ENCODE data around the gene MRPS27.
"Not testable (repeated sequence)": the region's sequence is repeated elsewhere in the genome, so short reads cannot be mapped to it uniquely, and the experiment has no call there.

Gene MRPS27

DNA sequence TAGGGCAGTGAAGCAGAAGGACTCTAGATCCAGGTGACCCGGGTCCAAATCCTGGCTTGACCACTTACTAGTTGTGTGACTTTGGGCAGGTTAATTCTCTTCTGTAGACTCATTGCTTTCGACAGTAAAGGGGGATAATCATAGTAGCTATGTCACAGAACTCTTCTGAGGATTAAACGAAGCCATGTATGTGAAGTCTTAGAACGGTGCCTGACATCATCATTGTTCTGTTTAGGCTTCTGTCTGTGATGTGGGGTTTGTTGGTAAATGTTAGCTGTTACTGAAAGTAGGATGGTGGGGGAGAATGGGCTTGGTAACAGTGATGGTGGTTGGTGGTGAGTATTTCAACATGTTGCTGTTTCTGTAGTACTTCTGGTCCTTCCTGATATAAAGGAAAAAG lies 139.1 kb downstream of the MRPS27 start:
- no peaks in the 10 kb centered on the region for H3K36me3 ChIP-seq (ENCODE audit: control insufficient read depth in 4 of 4, insufficient read depth in 4 of 4, low read length in 3 of 4)
- ChIA-PET CTCF (no interaction called here), POLR2A (no interaction called here)
- H3K9me3 ChIP-seq (ENCODE audit: control extremely low read depth in 1 of 5, control insufficient read depth in 4 of 5, insufficient read depth in 2 of 5, low read depth in 1 of 5, low read length in 4 of 5) = peaks cover 0 to 2% (median 0%) of the 10 kb centered on the region in 5 experiments
- 96% methylated on average over 4 of the region's 4 CpGs for WGBS (ENCODE audit: insufficient coverage)
- no peak overlapping the region for H3K27ac ChIP-seq (ENCODE audit: insufficient read depth in 1 of 2, low read depth in 1 of 2, low read length in 2 of 2, poor library complexity in 1 of 2, severe bottlenecking in 2 of 2)
- no peaks in the 10 kb centered on the region for H3K4me1 ChIP-seq (ENCODE audit: control extremely low read depth in 1 of 4, control insufficient read depth in 4 of 4, insufficient read depth in 4 of 4, low read length in 3 of 4)
- no peak for DNase-seq
- peaks cover 0 to 45% (median 17%) of the 10 kb centered on the region in 5 experiments for H3K27me3 ChIP-seq (replicated peaks in 2 of 5; ENCODE audit: control insufficient read depth in 4 of 5, insufficient read depth in 5 of 5, low read length in 4 of 5)
- H3K4me3 ChIP-seq (ENCODE audit: control insufficient read depth in 1 of 7, extremely low read depth in 1 of 7, insufficient read depth in 4 of 7, low read depth in 2 of 7, low read length in 6 of 7) = no peak overlapping the region

DNA sequence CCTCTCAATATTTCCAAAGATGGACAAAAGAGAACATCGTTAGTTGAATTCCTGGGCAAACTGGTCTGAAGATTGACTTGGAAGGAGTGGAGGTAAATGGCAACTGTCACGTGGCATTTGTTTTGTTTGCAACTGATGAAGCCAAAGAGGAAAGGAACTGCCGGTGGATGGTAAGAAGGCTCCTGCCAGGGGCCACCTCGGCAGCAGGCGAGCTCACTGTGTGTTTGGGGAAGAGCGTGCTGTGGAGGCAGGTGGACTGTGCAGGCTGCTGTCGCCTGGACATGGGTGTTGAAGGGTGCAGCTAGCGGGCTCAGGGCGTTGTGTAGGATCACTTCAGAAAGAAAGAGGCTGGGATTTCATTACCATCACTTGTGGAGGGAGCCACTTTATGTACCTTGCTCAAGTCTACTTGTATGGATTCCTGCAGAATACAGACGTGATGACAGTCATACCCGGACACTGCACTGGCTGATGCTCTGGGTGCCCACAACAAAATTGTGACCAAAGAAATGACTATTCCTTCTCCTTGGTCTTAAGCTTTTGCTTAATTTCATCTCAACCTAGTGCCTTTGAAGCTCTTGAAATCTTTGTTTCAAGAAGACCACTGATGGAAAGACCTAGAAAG lies 140.1 kb downstream of the MRPS27 start:
- DNase-seq = no peak
- H3K9me3 ChIP-seq (ENCODE audit: control extremely low read depth in 1 of 5, control insufficient read depth in 4 of 5, insufficient read depth in 2 of 5, low read depth in 1 of 5, low read length in 4 of 5) = peaks cover 0 to 2% (median 0%) of the 10 kb centered on the region in 5 experiments
- WGBS (ENCODE audit: insufficient coverage) = 96% methylated on average over 10 of the region's 11 CpGs
- H3K4me1 ChIP-seq (ENCODE audit: control extremely low read depth in 1 of 4, control insufficient read depth in 4 of 4, insufficient read depth in 4 of 4, low read length in 3 of 4) = no peaks in the 10 kb centered on the region
- CTCF ChIA-PET = no interaction called here
- no peak overlapping the region for H3K27ac ChIP-seq (ENCODE audit: insufficient read depth in 1 of 2, low read depth in 1 of 2, low read length in 2 of 2, poor library complexity in 1 of 2, severe bottlenecking in 2 of 2)
- H3K4me3 ChIP-seq (ENCODE audit: control insufficient read depth in 1 of 7, extremely low read depth in 1 of 7, insufficient read depth in 4 of 7, low read depth in 2 of 7, low read length in 6 of 7) = no peak overlapping the region
- H3K27me3 ChIP-seq (replicated peaks in 2 of 5; ENCODE audit: control insufficient read depth in 4 of 5, insufficient read depth in 5 of 5, low read length in 4 of 5) = peaks cover 0 to 48% (median 15%) of the 10 kb centered on the region in 5 experiments
- POLR2A ChIA-PET = no interaction called here
- H3K36me3 ChIP-seq (ENCODE audit: control insufficient read depth in 4 of 4, insufficient read depth in 4 of 4, low read length in 3 of 4) = no peaks in the 10 kb centered on the region

DNA sequence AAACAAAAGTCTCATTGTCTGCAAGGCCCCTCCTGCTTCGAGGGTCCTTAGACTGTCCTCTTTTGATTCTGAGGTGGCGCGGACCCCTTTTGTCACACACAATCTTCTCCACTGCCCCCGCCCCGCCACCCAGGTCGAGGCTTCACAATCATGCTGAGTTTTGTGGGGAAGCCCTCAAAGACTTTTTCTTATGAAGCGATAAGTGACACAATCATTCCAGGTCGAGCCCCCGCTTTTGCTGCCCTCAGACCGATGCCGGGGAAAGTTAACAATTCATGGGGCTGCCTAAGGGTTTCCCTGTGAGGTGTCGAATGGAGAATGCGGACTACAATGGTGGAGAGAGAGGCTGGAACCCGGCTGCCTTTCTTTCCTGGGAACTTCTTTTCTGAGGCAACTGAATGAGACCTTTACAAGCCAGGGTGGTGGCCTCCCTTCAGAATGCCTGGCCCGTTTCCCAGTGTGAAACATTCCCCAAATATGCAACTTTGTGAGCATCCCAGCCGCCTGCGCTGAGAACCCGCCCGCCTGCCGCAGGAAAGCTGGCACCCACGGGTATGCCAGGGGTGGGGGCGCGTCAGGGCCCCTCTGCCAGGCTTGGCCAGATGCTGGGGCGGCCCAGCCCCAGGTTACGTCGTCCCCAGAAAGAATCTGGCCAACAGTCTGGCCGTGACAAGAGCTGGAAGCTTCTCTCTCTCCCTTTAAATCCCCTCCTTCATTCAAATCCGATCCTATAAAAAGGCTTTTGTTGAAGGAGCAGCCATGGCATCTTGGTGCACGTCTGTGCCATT lies 140.8 kb downstream of the MRPS27 start:
- WGBS (ENCODE audit: insufficient coverage) = 88% methylated on average over 28 of the region's 29 CpGs
- no peaks in the 10 kb centered on the region for H3K36me3 ChIP-seq (ENCODE audit: control insufficient read depth in 4 of 4, insufficient read depth in 4 of 4, low read length in 3 of 4)
- ChIA-PET CTCF (no interaction called here), POLR2A (interaction anchor here (0.7 kb wide), 1 partner anchor 13 kb away, joined by 5 read pairs; no protein-coding TSS in a partner anchor)
- H3K27me3 ChIP-seq (replicated peaks in 2 of 5; ENCODE audit: control insufficient read depth in 4 of 5, insufficient read depth in 5 of 5, low read length in 4 of 5) = peaks cover 0 to 53% (median 15%) of the 10 kb centered on the region in 5 experiments
- H3K9me3 ChIP-seq (ENCODE audit: control extremely low read depth in 1 of 5, control insufficient read depth in 4 of 5, insufficient read depth in 2 of 5, low read depth in 1 of 5, low read length in 4 of 5) = peaks cover 0 to 2% (median 0%) of the 10 kb centered on the region in 5 experiments
- no peak for DNase-seq
- no peak overlapping the region for H3K4me3 ChIP-seq (ENCODE audit: control insufficient read depth in 1 of 7, extremely low read depth in 1 of 7, insufficient read depth in 4 of 7, low read depth in 2 of 7, low read length in 6 of 7)
- H3K4me1 ChIP-seq (ENCODE audit: control extremely low read depth in 1 of 4, control insufficient read depth in 4 of 4, insufficient read depth in 4 of 4, low read length in 3 of 4) = no peaks in the 10 kb centered on the region
- H3K27ac ChIP-seq (ENCODE audit: insufficient read depth in 1 of 2, low read depth in 1 of 2, low read length in 2 of 2, poor library complexity in 1 of 2, severe bottlenecking in 2 of 2) = no peak overlapping the region

DNA sequence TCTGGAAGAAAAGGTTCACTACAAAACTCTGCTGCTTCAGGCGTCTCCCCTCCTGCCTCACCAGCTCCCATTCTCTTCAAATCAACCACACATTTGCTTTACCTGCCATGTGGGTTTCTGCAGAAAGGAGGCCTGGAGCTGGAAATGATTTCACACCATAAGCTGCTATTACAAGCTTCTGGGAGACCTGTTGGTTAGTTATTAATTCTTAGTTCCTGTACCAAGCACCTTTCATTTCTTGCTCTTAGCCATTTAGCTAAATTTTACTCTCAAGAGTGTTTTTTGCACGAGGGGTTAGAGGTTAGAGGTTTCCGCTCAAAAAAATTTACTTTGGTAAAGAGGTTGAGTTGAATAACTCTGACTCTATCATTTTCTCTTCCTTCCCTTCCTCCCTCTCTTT lies 142.5 kb downstream of the MRPS27 start:
- Histone ChIP-seq H3K9me3 (ENCODE audit: control extremely low read depth in 1 of 5, control insufficient read depth in 4 of 5, insufficient read depth in 2 of 5, low read depth in 1 of 5, low read length in 4 of 5) (no peaks in the 10 kb centered on the region), H3K36me3 (ENCODE audit: control insufficient read depth in 4 of 4, insufficient read depth in 4 of 4, low read length in 3 of 4) (no peaks in the 10 kb centered on the region), H3K4me3 (ENCODE audit: control insufficient read depth in 1 of 7, extremely low read depth in 1 of 7, insufficient read depth in 4 of 7, low read depth in 2 of 7, low read length in 6 of 7) (no peak overlapping the region), H3K27ac (ENCODE audit: insufficient read depth in 1 of 2, low read depth in 1 of 2, low read length in 2 of 2, poor library complexity in 1 of 2, severe bottlenecking in 2 of 2) (no peak overlapping the region), H3K4me1 (ENCODE audit: control extremely low read depth in 1 of 4, control insufficient read depth in 4 of 4, insufficient read depth in 4 of 4, low read length in 3 of 4) (no peaks in the 10 kb centered on the region), H3K27me3 (replicated peaks in 2 of 5; ENCODE audit: control insufficient read depth in 4 of 5, insufficient read depth in 5 of 5, low read length in 4 of 5) (peaks cover 0 to 54% (median 13%) of the 10 kb centered on the region in 5 experiments)
- CTCF ChIA-PET = no interaction called here
- POLR2A ChIA-PET = no interaction called here
- DNase-seq = no peak
- WGBS (ENCODE audit: insufficient coverage) = no CpG with 5 or more reads among the region's 3 CpGs

DNA sequence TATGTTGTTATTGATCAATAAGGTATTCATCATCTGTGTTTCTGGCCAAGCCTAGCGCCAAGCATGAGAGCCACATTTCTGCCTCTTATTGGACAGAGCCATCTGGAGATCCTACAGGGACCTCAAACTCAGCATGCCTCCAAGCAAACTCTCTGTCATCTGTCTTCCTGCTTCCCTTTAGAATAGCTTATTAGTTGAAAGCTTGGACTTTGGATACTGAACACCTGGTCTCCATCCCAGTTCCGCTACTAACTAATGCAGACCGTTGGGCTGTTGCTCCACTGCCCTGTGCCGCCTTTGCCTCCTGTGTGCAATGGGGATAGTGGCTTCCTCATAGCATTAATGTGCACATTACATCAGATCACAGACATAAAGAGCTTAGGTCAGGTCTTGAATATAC lies 147.3 kb downstream of the MRPS27 start:
- Histone ChIP-seq H3K27ac (ENCODE audit: insufficient read depth in 1 of 2, low read depth in 1 of 2, low read length in 2 of 2, poor library complexity in 1 of 2, severe bottlenecking in 2 of 2) (no peak overlapping the region), H3K4me3 (ENCODE audit: control insufficient read depth in 1 of 7, extremely low read depth in 1 of 7, insufficient read depth in 4 of 7, low read depth in 2 of 7, low read length in 6 of 7) (no peak overlapping the region), H3K27me3 (replicated peaks in 2 of 5; ENCODE audit: control insufficient read depth in 4 of 5, insufficient read depth in 5 of 5, low read length in 4 of 5) (peaks cover 6 to 62% (median 16%) of the 10 kb centered on the region in 5 experiments), H3K9me3 (ENCODE audit: control extremely low read depth in 1 of 5, control insufficient read depth in 4 of 5, insufficient read depth in 2 of 5, low read depth in 1 of 5, low read length in 4 of 5) (no peaks in the 10 kb centered on the region), H3K4me1 (ENCODE audit: control extremely low read depth in 1 of 4, control insufficient read depth in 4 of 4, insufficient read depth in 4 of 4, low read length in 3 of 4) (no peaks in the 10 kb centered on the region), H3K36me3 (ENCODE audit: control insufficient read depth in 4 of 4, insufficient read depth in 4 of 4, low read length in 3 of 4) (no peaks in the 10 kb centered on the region)
- DNase-seq = no peak
- 97% methylated on average over 3 of the region's 4 CpGs for WGBS (ENCODE audit: insufficient coverage)
- CTCF ChIA-PET = no interaction called here
- POLR2A ChIA-PET = no interaction called here

DNA sequence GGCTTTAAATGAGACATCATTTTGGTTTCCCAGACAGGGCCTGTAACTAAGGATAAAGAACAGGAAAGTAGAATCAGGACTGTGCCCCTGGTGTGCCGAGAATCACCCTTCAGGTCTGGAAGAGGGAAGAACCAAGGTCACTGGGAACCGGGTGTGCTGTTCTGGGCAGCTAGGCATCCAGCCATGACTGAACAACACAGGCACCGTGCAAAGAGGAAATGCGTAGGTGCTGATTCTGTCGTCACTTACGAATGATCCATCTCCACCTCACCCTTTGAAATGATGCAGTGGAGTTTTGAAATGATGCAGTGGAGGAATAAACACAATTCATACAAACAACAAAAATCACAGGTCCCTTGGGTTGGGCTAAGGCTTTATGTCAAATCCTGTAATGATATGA lies 148.4 kb downstream of the MRPS27 start:
- Histone ChIP-seq H3K4me1 (ENCODE audit: control extremely low read depth in 1 of 4, control insufficient read depth in 4 of 4, insufficient read depth in 4 of 4, low read length in 3 of 4) (peaks cover 0 to 2% (median 0%) of the 10 kb centered on the region in 4 experiments), H3K9me3 (ENCODE audit: control extremely low read depth in 1 of 5, control insufficient read depth in 4 of 5, insufficient read depth in 2 of 5, low read depth in 1 of 5, low read length in 4 of 5) (no peaks in the 10 kb centered on the region), H3K27ac (ENCODE audit: insufficient read depth in 1 of 2, low read depth in 1 of 2, low read length in 2 of 2, poor library complexity in 1 of 2, severe bottlenecking in 2 of 2) (no peak overlapping the region), H3K27me3 (replicated peaks in 2 of 5; ENCODE audit: control insufficient read depth in 4 of 5, insufficient read depth in 5 of 5, low read length in 4 of 5) (peaks cover 6 to 62% (median 22%) of the 10 kb centered on the region in 5 experiments), H3K36me3 (ENCODE audit: control insufficient read depth in 4 of 4, insufficient read depth in 4 of 4, low read length in 3 of 4) (no peaks in the 10 kb centered on the region), H3K4me3 (ENCODE audit: control insufficient read depth in 1 of 7, extremely low read depth in 1 of 7, insufficient read depth in 4 of 7, low read depth in 2 of 7, low read length in 6 of 7) (no peak overlapping the region)
- ChIA-PET CTCF (interaction anchor here (1.5 kb wide), 1 partner anchor 11 kb away, joined by 5 read pairs; no protein-coding TSS in a partner anchor), POLR2A (no interaction called here)
- no peak for DNase-seq
- WGBS (ENCODE audit: insufficient coverage) = 100% methylated on average over 1 of the region's 6 CpGs

DNA sequence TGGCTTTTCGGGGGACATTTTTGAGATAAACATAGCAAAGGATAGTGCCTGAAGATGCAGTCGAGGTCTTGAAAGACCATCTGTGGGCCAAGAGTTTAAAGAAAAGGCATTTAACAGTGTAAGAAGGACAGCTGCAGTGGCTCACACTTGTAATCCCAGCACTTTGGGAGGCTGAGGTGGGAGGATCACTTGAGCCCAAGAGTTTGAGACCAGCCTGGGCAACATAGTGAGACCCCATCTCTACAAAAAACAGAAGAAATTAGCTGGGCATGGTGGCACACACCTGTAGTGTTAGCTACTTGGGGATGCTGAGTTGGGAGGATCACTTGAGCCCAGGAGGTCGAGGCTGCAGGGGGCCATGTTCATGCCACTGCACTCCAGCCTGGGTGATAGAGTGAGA lies 148.9 kb downstream of the MRPS27 start:
- CTCF ChIA-PET = interaction anchor here (1.5 kb wide), 1 partner anchor 10 kb away, joined by 5 read pairs; no protein-coding TSS in a partner anchor
- H3K4me3 ChIP-seq (ENCODE audit: control insufficient read depth in 1 of 7, extremely low read depth in 1 of 7, insufficient read depth in 4 of 7, low read depth in 2 of 7, low read length in 6 of 7); H3K27ac ChIP-seq (ENCODE audit: insufficient read depth in 1 of 2, low read depth in 1 of 2, low read length in 2 of 2, poor library complexity in 1 of 2, severe bottlenecking in 2 of 2); H3K4me1 ChIP-seq (ENCODE audit: control extremely low read depth in 1 of 4, control insufficient read depth in 4 of 4, insufficient read depth in 4 of 4, low read length in 3 of 4); POLR2A ChIA-PET; DNase-seq; H3K9me3 ChIP-seq (ENCODE audit: control extremely low read depth in 1 of 5, control insufficient read depth in 4 of 5, insufficient read depth in 2 of 5, low read depth in 1 of 5, low read length in 4 of 5); H3K36me3 ChIP-seq (ENCODE audit: control insufficient read depth in 4 of 4, insufficient read depth in 4 of 4, low read length in 3 of 4): not testable (repeated sequence)
- 100% methylated on average over 3 of the region's 3 CpGs for WGBS (ENCODE audit: insufficient coverage)
- H3K27me3 ChIP-seq (replicated peaks in 2 of 5; ENCODE audit: control insufficient read depth in 4 of 5, insufficient read depth in 5 of 5, low read length in 4 of 5) = peaks cover 9 to 59% (median 22%) of the 10 kb centered on the region in 5 experiments

All from common myeloid progenitor, CD34-positive (primary cell).